GM13977 (cell line): ENCODE measurements around the gene NFKBIL1.
A peak's percentile ranks its signal among the peaks of the same experiment; 100 is the strongest.

ENCODE experiments used
- DNase-seq: peaks from one replicate; pipeline ENCODE4 v3.0.0; 2012; ENCODE audit warnings: low spot score
- in situ Hi-C: fragments of 300-500 bp; cut with MboI; formaldehyde crosslinking; loops from one replicate; pipeline ENCODE4 v1.12.0; 2022; ENCODE audit warnings: low sequenced_read_pairs, low pct_unique_long_range_greater_than_20kb, mixed read lengths, inconsistent platforms; ENCODE audit not compliant: unreplicated experiment
- TF ChIP-seq, protein P1 (sequence below): IDR thresholded peaks from 2 replicates; pipeline ENCODE4 v1.5.1; 2012; ENCODE audit warnings: mild to moderate bottlenecking, control low read depth; ENCODE audit not compliant: insufficient read depth; ENCODE audit errors: extremely low read depth, missing control alignments

Gene NFKBIL1

DNA sequence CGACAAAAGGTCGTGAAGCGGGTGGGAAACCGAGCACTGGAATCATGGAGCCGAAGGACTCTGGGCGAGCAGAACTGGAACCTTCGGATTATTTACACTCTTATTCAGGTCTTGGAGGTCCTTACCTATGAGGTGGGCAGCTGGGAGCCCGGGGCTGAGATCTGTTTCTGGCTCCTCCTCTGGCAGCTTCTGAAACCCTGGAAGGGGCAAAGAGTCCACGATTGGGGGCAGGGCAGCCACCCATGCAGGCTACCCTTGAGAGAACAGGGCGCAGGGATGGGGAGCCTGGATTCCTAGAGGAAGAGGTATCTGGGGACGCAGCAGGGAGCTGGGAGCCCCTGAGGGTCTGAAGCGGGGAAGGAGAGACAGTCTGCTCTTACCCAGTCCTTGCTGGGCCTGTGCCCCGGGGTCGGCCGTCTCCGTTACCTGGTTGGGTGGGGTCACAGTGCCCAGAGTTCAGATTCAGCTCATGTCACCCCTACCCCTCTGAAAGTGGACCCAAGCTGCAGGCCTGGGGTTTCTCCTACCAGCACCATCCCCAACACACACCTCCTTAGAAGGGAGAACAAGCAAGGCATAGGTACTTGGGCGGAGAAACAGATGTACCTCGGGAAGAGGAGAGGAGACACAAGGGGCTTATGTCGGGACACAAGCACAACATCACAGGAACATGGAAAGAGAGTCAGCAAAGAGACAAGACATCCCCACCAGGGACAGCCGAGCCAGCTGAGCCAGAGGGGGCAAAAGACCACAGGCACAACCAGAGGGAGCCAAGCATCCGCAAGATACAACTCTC, 34.2 kb downstream of the NFKBIL1 start:
- TF ChIP-seq, protein P1, sequence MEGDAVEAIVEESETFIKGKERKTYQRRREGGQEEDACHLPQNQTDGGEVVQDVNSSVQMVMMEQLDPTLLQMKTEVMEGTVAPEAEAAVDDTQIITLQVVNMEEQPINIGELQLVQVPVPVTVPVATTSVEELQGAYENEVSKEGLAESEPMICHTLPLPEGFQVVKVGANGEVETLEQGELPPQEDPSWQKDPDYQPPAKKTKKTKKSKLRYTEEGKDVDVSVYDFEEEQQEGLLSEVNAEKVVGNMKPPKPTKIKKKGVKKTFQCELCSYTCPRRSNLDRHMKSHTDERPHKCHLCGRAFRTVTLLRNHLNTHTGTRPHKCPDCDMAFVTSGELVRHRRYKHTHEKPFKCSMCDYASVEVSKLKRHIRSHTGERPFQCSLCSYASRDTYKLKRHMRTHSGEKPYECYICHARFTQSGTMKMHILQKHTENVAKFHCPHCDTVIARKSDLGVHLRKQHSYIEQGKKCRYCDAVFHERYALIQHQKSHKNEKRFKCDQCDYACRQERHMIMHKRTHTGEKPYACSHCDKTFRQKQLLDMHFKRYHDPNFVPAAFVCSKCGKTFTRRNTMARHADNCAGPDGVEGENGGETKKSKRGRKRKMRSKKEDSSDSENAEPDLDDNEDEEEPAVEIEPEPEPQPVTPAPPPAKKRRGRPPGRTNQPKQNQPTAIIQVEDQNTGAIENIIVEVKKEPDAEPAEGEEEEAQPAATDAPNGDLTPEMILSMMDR: no peak
- in situ Hi-C loops: no loop called here
- DNase-seq: no peak

- TF ChIP-seq, protein P1: no peak
- DNase-seq: no peak
- in situ Hi-C loops: no loop called here
Measured at GRCh38 chr6:31582230-31582643, 34.8 kb downstream of the NFKBIL1 start, which contains the start of gene LTB. Gene LTB, minus strand, starts transcription at chr6:31582424. Its CDS starts 7 bp downstream, at chr6:31582417.

DNA sequence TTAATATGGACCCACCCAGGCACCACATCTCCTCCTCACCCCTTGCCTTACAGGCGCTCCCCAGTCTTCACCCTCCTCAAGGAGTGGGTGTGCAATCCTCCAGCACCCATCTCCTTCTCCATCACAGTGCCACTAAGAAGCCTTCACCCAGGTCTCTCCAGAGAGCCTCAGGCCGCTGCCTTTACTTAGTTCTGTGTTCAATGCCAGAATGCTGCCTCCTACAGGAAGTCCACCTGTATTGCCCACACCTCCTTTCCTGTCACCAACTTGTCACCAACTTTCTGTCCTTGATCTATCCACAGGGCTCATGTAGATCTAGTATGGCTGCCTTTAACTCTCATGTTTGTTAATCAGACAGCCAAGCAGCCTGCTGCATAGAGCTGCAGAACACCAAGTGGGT, 38.1 kb downstream of the NFKBIL1 start:
- DNase-seq: peak; percentile 41
- TF ChIP-seq, protein P1: peak; percentile 71
- in situ Hi-C loops: no loop called here

DNA sequence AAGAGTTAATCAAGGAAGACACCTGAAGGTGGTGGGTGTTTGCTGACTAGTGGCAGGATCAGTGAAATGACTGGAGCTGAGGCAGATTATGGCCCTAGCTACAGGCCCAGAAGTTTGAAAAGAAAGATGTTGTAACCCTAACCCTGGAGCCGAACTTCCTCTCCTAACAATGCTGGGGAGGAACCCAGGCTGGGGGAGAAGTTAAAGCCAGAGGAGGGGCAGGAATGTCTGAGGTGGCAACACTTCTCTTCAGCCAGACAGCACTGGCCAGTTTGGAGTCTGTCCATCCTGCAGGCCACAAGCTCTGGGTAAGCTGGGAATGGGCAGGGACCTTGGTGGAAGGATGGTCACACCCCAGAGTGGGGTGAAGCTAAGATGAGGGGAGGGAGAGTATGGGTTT, 38.6 kb downstream of the NFKBIL1 start, which contains the start of gene LST1:
Gene LST1 (plus strand): TSS at position 270 of the 400 bp plus-strand sequence. CDS start 1,023 bp downstream, outside the sequence.
- in situ Hi-C loops: no loop called here
- no peak for DNase-seq
- TF ChIP-seq, protein P1: no peak

DNA sequence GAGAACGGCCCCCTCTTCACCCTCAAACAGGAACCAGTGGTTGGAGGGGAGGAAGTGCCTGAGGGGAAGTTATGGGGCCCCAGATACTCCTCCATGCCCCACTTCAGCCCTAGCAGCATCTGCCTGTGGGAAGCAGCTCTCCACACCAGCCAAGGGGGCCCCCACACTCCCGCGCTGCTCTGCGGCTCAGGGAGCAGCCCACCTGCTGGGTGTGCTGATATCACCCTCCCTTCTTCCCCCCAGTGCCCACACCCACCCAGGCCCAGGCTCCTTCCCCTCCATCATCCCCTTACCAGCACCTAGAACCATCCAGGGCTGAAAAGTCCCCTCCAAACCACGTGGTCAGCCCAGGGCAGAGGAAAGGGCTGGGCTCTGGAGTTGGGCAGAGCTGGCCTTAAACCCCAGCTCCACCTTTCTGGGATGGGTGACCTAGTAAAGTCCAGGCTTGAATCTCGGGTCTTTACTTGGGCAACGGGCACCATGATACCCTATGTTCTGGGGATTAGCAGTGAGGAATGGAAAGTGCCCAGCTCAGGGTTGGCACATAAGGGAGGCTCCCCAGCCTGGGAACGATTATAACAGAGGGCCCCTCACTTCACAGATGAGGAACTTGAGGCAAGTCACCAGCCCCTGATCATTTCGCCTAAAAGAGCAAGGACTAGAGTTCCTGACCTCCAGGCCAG, 39.3 kb downstream of the NFKBIL1 start:
- TF ChIP-seq, protein P1: no peak
- DNase-seq: no peak
- in situ Hi-C loops: no loop called here

GRCh38 chr6:31587791-31588777, 40.7 kb downstream of the NFKBIL1 start:
- peak; percentile 43 for DNase-seq
- TF ChIP-seq, protein P1: no peak
- in situ Hi-C loops: no loop called here
